Effector memory CD4-positive, alpha-beta T cell (primary cell): ENCODE measurements around the gene KATNAL1.

ENCODE experiments used
- DNase-seq, 3 donors: peaks; one replicate each; pipeline ENCODE4 v3.0.0-alpha.2; 2020
- H3K27ac ChIP-seq: 2 replicates; pipeline ENCODE4 v1.7.0; 2013; ENCODE audit warnings: mild to moderate bottlenecking, low read length, moderate library complexity; ENCODE audit not compliant: insufficient read depth, poor library complexity, severe bottlenecking
- H3K27me3 ChIP-seq: replicated peaks from 2 replicates; pipeline ENCODE4 v1.7.0; 2013; ENCODE audit warnings: mild to moderate bottlenecking, low read length; ENCODE audit not compliant: insufficient read depth, control insufficient read depth, poor library complexity, severe bottlenecking
- H3K36me3 ChIP-seq: 2 replicates; pipeline ENCODE4 v1.7.0; 2013; ENCODE audit warnings: mild to moderate bottlenecking, low read length, moderate library complexity; ENCODE audit not compliant: control insufficient read depth, insufficient read depth
- H3K4me1 ChIP-seq: 2 replicates; pipeline ENCODE4 v1.7.0; 2013; ENCODE audit warnings: low read length, mild to moderate bottlenecking; ENCODE audit not compliant: control insufficient read depth, insufficient read depth, poor library complexity, severe bottlenecking
- H3K4me3 ChIP-seq: 2 replicates; pipeline ENCODE4 v1.7.0; 2013; ENCODE audit warnings: low read length, low read depth, mild to moderate bottlenecking; ENCODE audit not compliant: insufficient read depth, poor library complexity, severe bottlenecking
- H3K9me3 ChIP-seq: 2 replicates; pipeline ENCODE4 v1.7.0; 2013; ENCODE audit warnings: mild to moderate bottlenecking, low read length, moderate library complexity; ENCODE audit not compliant: control insufficient read depth

Gene KATNAL1

GRCh38 chr13:30345426-30346100 is 38.2 kb upstream of the KATNAL1 start:
- peaks cover 4% of the 10 kb centered on the region for H3K36me3 ChIP-seq
- no peak overlapping the region for H3K4me3 ChIP-seq
- H3K4me1 ChIP-seq: peaks cover 25% of the 10 kb centered on the region
- H3K9me3 ChIP-seq: no peaks in the 10 kb centered on the region
- no peak overlapping the region for H3K27ac ChIP-seq
- DNase-seq: no peak
- no peaks in the 10 kb centered on the region for H3K27me3 ChIP-seq

GRCh38 chr13:30341815-30342570 is 34.6 kb upstream of the KATNAL1 start:
- no peak for DNase-seq
- no peak overlapping the region for H3K4me3 ChIP-seq
- no peak overlapping the region for H3K27ac ChIP-seq
- no peaks in the 10 kb centered on the region for H3K27me3 ChIP-seq
- no peaks in the 10 kb centered on the region for H3K9me3 ChIP-seq
- H3K36me3 ChIP-seq: peaks cover 4% of the 10 kb centered on the region
- H3K4me1 ChIP-seq: peaks cover 21% of the 10 kb centered on the region

GRCh38 chr13:30340331-30341250 is 33.2 kb upstream of the KATNAL1 start:
- H3K36me3 ChIP-seq: peaks cover 4% of the 10 kb centered on the region
- H3K9me3 ChIP-seq: no peaks in the 10 kb centered on the region
- DNase-seq: no peak
- H3K4me3 ChIP-seq: no peak overlapping the region
- no peaks in the 10 kb centered on the region for H3K27me3 ChIP-seq
- H3K4me1 ChIP-seq: peaks cover 7% of the 10 kb centered on the region
- H3K27ac ChIP-seq: no peak overlapping the region

GRCh38 chr13:30339738-30340330 is 32.5 kb upstream of the KATNAL1 start:
- no peaks in the 10 kb centered on the region for H3K9me3 ChIP-seq
- no peak for DNase-seq
- no peaks in the 10 kb centered on the region for H3K27me3 ChIP-seq
- peaks cover 4% of the 10 kb centered on the region for H3K36me3 ChIP-seq
- H3K4me1 ChIP-seq: no peaks in the 10 kb centered on the region
- H3K27ac ChIP-seq: no peak overlapping the region
- no peak overlapping the region for H3K4me3 ChIP-seq

- H3K4me1 ChIP-seq: no peaks in the 10 kb centered on the region
- DNase-seq: no peak
- H3K4me3 ChIP-seq: no peak overlapping the region
- H3K9me3 ChIP-seq: no peaks in the 10 kb centered on the region
- H3K27me3 ChIP-seq: no peaks in the 10 kb centered on the region
- H3K27ac ChIP-seq: no peak overlapping the region
- peaks cover 4% of the 10 kb centered on the region for H3K36me3 ChIP-seq
Observed at GRCh38 chr13:30338952-30339351, 31.6 kb upstream of the KATNAL1 start.

GRCh38 chr13:30338331-30338851 is 31.0 kb upstream of the KATNAL1 start:
- no peaks in the 10 kb centered on the region for H3K27me3 ChIP-seq
- peaks cover 4% of the 10 kb centered on the region for H3K36me3 ChIP-seq
- H3K4me1 ChIP-seq: no peaks in the 10 kb centered on the region
- no peak overlapping the region for H3K27ac ChIP-seq
- no peak for DNase-seq
- H3K9me3 ChIP-seq: no peaks in the 10 kb centered on the region
- H3K4me3 ChIP-seq: no peak overlapping the region

DNA sequence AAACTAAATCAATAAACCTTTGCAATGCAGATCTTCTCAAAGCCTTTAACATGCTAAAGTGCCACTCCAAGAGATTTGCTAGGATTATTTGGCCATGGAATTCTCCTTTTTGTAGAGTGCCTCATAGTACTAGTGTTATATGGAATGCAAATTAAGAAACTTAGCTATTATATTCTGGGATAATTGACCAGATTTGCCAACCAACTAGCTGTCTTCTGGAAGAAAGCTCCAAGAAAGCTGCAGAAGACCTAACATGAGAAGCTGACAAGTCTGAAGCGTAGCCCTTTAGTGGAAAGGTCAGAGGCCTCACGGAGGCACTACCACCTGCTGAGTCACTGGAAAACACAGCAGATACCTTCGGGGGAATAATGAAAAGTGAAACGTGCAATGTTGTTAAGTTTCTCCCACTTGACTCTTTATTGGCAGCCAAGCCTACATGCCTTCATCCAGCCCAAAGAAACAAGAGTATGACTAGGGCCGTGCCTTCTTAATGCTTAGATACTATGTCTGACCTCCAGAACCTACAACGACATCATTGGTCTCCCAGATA is 29.8 kb upstream of the KATNAL1 start:
- Histone ChIP-seq H3K4me3 (no peak overlapping the region), H3K27me3 (no peaks in the 10 kb centered on the region), H3K9me3 (no peaks in the 10 kb centered on the region), H3K27ac (no peak overlapping the region), H3K4me1 (no peaks in the 10 kb centered on the region), H3K36me3 (peaks cover 4% of the 10 kb centered on the region)
- no peak for DNase-seq

DNA sequence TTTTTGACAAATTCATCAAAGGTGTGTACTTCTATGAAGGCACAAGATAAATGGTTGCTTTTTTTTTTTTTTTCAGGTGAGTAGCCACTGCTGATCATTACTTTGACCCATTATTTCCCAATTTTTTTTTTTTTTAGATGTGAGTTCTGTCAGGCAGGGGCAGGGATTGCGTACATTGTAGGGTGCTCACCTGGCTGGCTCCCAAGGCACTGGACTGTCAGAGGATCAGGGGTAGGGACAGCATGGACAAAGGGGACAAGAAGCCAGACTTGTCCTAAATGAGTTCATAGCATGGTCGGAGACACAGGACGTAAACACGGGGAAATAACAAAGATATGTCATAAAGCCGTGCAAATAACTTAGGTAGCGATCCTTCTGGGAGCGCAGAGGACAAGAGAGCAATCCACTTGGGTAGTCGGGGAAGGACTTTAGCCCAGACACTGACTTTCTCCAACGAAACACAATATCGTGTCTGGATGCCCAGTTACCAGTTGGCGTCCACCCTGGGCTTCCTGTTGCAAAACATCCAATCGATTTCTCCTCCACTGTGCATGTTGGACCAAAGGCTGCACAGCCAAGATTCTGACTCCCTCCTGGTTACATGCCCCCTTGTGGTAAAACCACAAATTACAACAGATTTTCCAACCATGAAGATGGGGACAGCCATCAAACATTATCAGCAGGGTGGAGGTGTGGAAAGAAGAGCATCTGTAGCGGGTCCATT is 27.5 kb upstream of the KATNAL1 start:
- Histone ChIP-seq H3K36me3 (no peaks in the 10 kb centered on the region), H3K9me3 (no peaks in the 10 kb centered on the region), H3K4me3 (no peak overlapping the region), H3K27me3 (no peaks in the 10 kb centered on the region), H3K27ac (no peak overlapping the region), H3K4me1 (no peaks in the 10 kb centered on the region)
- DNase-seq: no peak

DNA sequence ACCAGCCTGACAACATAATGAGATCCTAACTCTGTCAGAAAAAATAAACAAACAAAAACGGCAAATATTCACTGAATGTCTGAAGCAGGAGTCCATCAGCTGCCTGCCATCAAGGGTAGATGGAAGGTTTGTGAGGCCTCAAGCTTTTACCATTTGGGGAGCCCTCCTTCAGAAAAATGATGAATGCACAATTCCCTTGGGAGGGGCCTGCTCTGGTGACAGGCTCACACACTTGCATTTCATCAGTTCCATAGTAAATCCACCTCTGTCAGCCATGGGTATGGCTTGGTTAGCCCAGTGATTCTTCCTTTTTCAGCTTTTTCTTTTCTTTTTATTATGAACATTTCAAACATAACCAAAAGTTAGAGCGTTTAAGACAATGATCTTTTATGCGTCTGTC is 26.3 kb upstream of the KATNAL1 start:
- no peak overlapping the region for H3K27ac ChIP-seq
- no peaks in the 10 kb centered on the region for H3K9me3 ChIP-seq
- no peaks in the 10 kb centered on the region for H3K4me1 ChIP-seq
- no peaks in the 10 kb centered on the region for H3K27me3 ChIP-seq
- DNase-seq: no peak
- H3K4me3 ChIP-seq: no peak overlapping the region
- no peaks in the 10 kb centered on the region for H3K36me3 ChIP-seq
